Activated CD8-positive, alpha-beta T cell treated with anti-CD3 and anti-CD28 coated beads for 36 hours (primary cell): Measurements from ENCODE around the gene FOXF2. TPM values are rescaled to one million over a fixed set of nuclear protein-coding genes. Genes with fewer than 3 reads are reported as not detected.
"Not testable (repeated sequence)": the region's sequence is repeated elsewhere in the genome, so short reads cannot be mapped to it uniquely, and the experiment has no call there.

ENCODE experiments used
- ATAC-seq: fragments of 200-7000 bp; cut with Tn5 transposase; one replicate; pipeline ENCODE4 v1.10.0; 2021; ENCODE audit warnings: mild to moderate bottlenecking, moderate library complexity
- CTCF ChIA-PET: fragments of 350-600 bp; sonication (Branson Sonifier 250); formaldehyde crosslinking; loops from one replicate; lab custom pipeline; 2021; ENCODE audit warnings: antibody characterized with exemption; lab: Charles Lee
- POLR2A ChIA-PET: fragments of 350-600 bp; sonication (Branson Sonifier 250); formaldehyde crosslinking; loops from one replicate; lab custom pipeline; 2021; ENCODE audit warnings: antibody characterized with exemption; lab: Charles Lee
- DNase-seq: peaks from one replicate; pipeline ENCODE4 v3.0.0-alpha.2; 2020
- H3K27ac Mint-ChIP-seq: one replicate; pipeline ENCODE4 v1.8.0; 2021; ENCODE audit warnings: mild to moderate bottlenecking, mixed read lengths
- H3K27me3 Mint-ChIP-seq: one replicate; pipeline ENCODE4 v1.8.0; 2021; ENCODE audit warnings: mixed read lengths
- H3K36me3 Mint-ChIP-seq: one replicate; pipeline ENCODE4 v1.8.0; 2021; ENCODE audit warnings: low read depth, mixed read lengths
- H3K4me1 Mint-ChIP-seq: one replicate; pipeline ENCODE4 v1.8.0; 2021; ENCODE audit warnings: low read depth, mixed read lengths
- H3K4me3 Mint-ChIP-seq: one replicate; pipeline ENCODE4 v1.8.0; 2021; ENCODE audit warnings: mild to moderate bottlenecking, moderate library complexity, mixed read lengths
- H3K9me3 Mint-ChIP-seq: one replicate; pipeline ENCODE4 v1.8.0; 2021; ENCODE audit warnings: mixed read lengths
- intact Hi-C: fragments of 100-400 bp; cut with micrococcal nuclease; formaldehyde crosslinking; loops from one replicate; pipeline ENCODE4 v1.10.0; 2022
- total RNA-seq, 2 experiments: library from RNA; stranded (reverse); gene quantifications; one replicate each; pipeline ENCODE4 v1.2.3, GENCODE V29; 2021
- TF ChIP-seq, protein P1 (sequence below): fragments of 200-600 bp; IDR thresholded peaks from one replicate; pipeline ENCODE4 v1.8.0; 2022; ENCODE audit warnings: antibody characterized with exemption, mild to moderate bottlenecking

FOXF2 gene
- total RNA-seq, 2 experiments from 2014 or later, result not detected

DNA sequence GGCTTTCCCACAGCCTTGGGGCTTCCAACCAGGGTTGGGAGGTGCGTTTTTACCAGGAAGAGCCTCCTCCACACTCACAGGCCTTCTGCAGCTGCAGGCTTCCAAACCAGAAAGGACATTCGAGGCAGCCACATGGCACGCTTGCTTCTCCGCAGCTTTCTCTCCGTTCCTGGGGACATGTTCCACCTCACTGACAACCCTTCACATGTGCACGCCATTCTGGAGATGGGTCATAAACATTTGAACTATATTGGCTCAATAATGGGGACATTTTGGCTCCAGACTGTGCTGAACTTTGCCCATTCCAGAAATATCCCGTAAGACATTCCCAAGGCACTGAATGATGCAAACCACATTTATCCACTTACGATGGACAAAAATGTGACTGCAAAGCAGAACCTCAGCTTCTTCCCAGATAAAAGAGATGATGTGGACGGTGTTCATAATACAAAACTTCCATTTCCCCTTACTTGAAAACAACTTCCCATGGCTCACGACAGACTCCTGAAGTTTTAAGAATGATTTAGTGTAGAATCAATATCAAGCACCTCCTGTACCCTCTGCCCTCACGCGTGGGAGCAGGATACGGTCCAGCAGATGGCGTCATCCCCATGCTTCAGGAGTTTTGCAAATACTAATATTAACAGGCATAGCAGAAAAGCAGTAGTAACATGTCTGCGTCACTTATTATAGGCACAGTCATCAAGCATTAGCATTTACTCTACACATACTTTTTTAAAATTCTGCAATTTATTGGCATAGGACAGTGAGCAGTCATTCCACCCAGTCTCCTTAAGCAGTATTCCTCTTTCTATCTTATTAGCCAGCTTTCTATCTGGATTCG, 25.4 kb upstream of the FOXF2 start:
- H3K27ac Mint-ChIP-seq, result no peak overlapping the region
- ATAC-seq, result no peak
- DNase-seq, result no peak
- no peaks in the 10 kb centered on the region for H3K4me1 Mint-ChIP-seq
- no peaks in the 10 kb centered on the region for H3K9me3 Mint-ChIP-seq
- no peak overlapping the region for H3K4me3 Mint-ChIP-seq
- ChIA-PET CTCF (interaction anchor here (0.8 to 1.0 kb wide), 2 partner anchors 9 to 33 kb away, joined by 3 read pairs; no protein-coding TSS in a partner anchor), POLR2A (no interaction called here)
- H3K27me3 Mint-ChIP-seq, result peaks cover 30% of the 10 kb centered on the region
- H3K36me3 Mint-ChIP-seq, result no peaks in the 10 kb centered on the region
- TF ChIP-seq, protein P1, sequence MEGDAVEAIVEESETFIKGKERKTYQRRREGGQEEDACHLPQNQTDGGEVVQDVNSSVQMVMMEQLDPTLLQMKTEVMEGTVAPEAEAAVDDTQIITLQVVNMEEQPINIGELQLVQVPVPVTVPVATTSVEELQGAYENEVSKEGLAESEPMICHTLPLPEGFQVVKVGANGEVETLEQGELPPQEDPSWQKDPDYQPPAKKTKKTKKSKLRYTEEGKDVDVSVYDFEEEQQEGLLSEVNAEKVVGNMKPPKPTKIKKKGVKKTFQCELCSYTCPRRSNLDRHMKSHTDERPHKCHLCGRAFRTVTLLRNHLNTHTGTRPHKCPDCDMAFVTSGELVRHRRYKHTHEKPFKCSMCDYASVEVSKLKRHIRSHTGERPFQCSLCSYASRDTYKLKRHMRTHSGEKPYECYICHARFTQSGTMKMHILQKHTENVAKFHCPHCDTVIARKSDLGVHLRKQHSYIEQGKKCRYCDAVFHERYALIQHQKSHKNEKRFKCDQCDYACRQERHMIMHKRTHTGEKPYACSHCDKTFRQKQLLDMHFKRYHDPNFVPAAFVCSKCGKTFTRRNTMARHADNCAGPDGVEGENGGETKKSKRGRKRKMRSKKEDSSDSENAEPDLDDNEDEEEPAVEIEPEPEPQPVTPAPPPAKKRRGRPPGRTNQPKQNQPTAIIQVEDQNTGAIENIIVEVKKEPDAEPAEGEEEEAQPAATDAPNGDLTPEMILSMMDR, result no peak
- intact Hi-C loops, result no loop called here

DNA sequence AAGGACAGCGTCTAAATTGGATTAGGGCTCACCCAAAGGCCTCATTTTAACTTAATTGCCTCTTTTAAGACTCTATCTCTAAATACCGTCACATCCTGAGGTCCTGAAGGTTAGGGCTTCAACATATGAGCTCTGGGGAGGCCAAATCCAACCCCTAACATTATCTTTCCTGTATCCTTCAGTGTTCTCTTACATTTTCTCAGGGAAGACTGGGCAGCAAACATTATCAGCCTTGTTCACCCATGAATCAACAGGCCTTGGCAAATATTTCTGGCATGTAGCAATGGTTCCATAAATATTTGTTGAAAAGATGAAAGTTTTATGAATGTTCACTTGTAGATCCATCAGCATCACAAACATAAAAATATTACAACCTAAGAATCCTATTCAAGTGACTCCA, 24.6 kb upstream of the FOXF2 start:
- CTCF ChIA-PET, result interaction anchor here (1.0 kb wide), 1 partner anchor 8 kb away, joined by 3 read pairs; no protein-coding TSS in a partner anchor
- H3K36me3 Mint-ChIP-seq, result no peaks in the 10 kb centered on the region
- intact Hi-C loops, result no loop called here
- DNase-seq (no peak), ATAC-seq (no peak)
- no peak overlapping the region for H3K4me3 Mint-ChIP-seq
- peaks cover 28% of the 10 kb centered on the region for H3K27me3 Mint-ChIP-seq
- no peaks in the 10 kb centered on the region for H3K9me3 Mint-ChIP-seq
- no peaks in the 10 kb centered on the region for H3K4me1 Mint-ChIP-seq
- TF ChIP-seq, protein P1, result no peak
- no peak overlapping the region for H3K27ac Mint-ChIP-seq
- POLR2A ChIA-PET, result no interaction called here

DNA sequence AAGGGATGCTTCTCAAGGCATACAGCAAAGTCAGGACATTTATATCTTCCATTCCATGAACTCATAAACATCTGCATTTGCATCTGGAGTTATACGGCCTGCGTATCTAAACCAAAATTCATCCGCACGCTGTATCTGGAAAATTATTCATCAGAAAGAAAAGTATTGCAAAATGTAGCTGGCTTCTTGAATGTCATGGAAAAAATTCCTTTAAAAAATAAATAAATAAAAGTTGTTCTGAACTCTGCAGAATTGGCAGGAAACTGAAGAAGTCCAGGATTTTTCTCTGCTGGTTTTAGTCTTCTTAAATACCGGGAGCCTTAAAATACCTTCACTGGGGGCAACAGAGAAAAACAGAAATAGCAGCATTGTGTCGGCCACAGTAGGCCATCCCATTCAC, 23.7 kb upstream of the FOXF2 start:
- Mint-ChIP-seq H3K4me3 (no peak overlapping the region), H3K9me3 (peaks cover 2% of the 10 kb centered on the region), H3K4me1 (no peaks in the 10 kb centered on the region), H3K27ac (no peak overlapping the region), H3K27me3 (peaks cover 33% of the 10 kb centered on the region), H3K36me3 (no peaks in the 10 kb centered on the region)
- ChIA-PET CTCF (interaction anchor here (1.2 to 1.5 kb wide), 2 partner anchors 12 to 31 kb away, joined by 3 read pairs; no protein-coding TSS in a partner anchor), POLR2A (no interaction called here)
- intact Hi-C loops, result no loop called here
- TF ChIP-seq, protein P1, result no peak
- no peak for DNase-seq
- no peak for ATAC-seq

DNA sequence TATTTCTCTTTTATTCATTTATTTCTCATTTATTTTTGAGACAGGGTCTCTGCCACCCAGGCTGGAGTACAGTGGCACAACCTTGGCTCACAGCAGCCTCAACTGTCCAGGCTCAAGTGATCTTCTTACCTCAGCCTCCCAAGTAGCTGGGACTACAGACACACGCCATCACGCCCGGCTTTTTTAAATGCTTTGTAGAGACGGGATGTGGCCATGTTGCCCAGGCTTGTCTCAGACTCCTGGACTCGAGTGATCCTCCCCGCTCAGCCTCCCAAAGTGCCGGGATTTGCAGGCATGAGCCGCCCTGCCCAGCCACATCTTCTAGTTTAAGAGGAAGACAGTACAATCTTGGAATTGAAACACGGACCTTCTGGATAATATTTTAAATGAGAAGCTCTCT, 21.6 kb upstream of the FOXF2 start:
- H3K27ac Mint-ChIP-seq, result no peak overlapping the region
- TF ChIP-seq, protein P1, result no peak
- no peaks in the 10 kb centered on the region for H3K4me1 Mint-ChIP-seq
- CTCF ChIA-PET, result no interaction called here
- peaks cover 35% of the 10 kb centered on the region for H3K27me3 Mint-ChIP-seq
- H3K36me3 Mint-ChIP-seq, result no peaks in the 10 kb centered on the region
- intact Hi-C loops, result no loop called here
- POLR2A ChIA-PET, result no interaction called here
- ATAC-seq (no peak), DNase-seq (no peak)
- H3K4me3 Mint-ChIP-seq, result no peak overlapping the region
- peaks cover 2% of the 10 kb centered on the region for H3K9me3 Mint-ChIP-seq

DNA sequence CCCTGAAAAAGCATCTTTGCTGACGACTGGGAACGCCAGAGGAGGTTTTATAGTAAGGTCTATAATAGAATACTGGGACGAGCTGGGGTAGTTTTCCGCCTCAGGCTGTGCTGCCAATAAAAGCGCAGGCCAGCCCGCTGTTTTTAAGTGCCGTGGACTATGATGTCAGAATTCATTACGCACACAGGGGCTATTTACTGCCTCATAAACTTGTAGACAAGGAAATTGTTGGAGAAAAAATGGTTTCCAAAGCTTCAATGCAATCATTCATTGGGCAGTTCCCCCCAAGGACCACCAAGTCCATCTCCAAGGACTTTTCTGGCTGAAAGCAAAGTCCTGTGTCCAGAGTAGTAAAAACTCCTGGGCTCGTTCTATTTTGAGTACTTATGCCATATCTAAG, 20.4 kb upstream of the FOXF2 start:
- CTCF ChIA-PET, result no interaction called here
- POLR2A ChIA-PET, result no interaction called here
- ATAC-seq (no peak), DNase-seq (no peak)
- no peak overlapping the region for H3K4me3 Mint-ChIP-seq
- no peak overlapping the region for H3K27ac Mint-ChIP-seq
- intact Hi-C loops, result no loop called here
- TF ChIP-seq, protein P1, result no peak
- H3K9me3 Mint-ChIP-seq, result peaks cover 2% of the 10 kb centered on the region
- H3K27me3 Mint-ChIP-seq, result peaks cover 40% of the 10 kb centered on the region
- H3K36me3 Mint-ChIP-seq, result no peaks in the 10 kb centered on the region
- no peaks in the 10 kb centered on the region for H3K4me1 Mint-ChIP-seq

DNA sequence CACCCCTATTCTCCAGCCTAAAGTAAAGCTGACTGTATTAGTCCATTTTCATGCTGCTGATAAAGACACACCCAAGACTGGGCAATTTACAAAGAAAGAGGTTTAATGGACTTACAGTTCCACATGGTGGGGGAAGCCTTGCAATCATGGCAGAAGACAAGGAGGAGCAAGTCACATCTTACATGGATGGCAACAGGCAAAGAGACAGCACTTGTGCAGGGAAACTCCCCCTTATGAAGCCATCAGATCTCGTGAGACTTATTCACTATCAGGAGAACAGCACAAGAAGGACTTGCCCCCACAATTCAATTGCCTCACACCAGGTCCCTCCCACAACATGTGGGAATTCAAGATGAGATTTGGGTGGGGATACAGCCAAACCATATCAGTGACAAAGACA, 19.7 kb upstream of the FOXF2 start:
- H3K36me3 Mint-ChIP-seq, H3K4me3 Mint-ChIP-seq, H3K4me1 Mint-ChIP-seq, H3K9me3 Mint-ChIP-seq, CTCF ChIA-PET, DNase-seq, ATAC-seq, intact Hi-C loops, H3K27ac Mint-ChIP-seq, POLR2A ChIA-PET: not testable (repeated sequence)
- peaks cover 44% of the 10 kb centered on the region for H3K27me3 Mint-ChIP-seq
